B cell (primary cell): ENCODE data around the gene ARHGEF7. TPM values are rescaled to one million over a fixed set of nuclear protein-coding genes. Genes with fewer than 3 reads are reported as not detected.

Experiments
- ATAC-seq: fragments of 200-7000 bp; cut with Tn5 transposase; one replicate; pipeline ENCODE4 v1.10.0; 2021; ENCODE audit warnings: low read depth, mild to moderate bottlenecking, moderate number of reproducible peaks, moderate library complexity
- CTCF ChIA-PET: fragments of 350-600 bp; sonication (Branson Sonifier 250); formaldehyde crosslinking; loops from one replicate; lab custom pipeline; 2021; ENCODE audit warnings: antibody characterized with exemption, inconsistent platforms; lab: Charles Lee
- POLR2A ChIA-PET: fragments of 350-600 bp; sonication (Branson Sonifier 250); formaldehyde crosslinking; loops from one replicate; lab custom pipeline; 2021; ENCODE audit warnings: antibody characterized with exemption; lab: Charles Lee
- DNase-seq: peaks from one replicate; pipeline ENCODE4 v3.0.0; 2013
- H2AFZ ChIP-seq: 2 replicates; pipeline ENCODE4 v1.6.1; 2012; ENCODE audit warnings: mild to moderate bottlenecking, low read depth, low read length; ENCODE audit not compliant: insufficient read depth, poor library complexity, severe bottlenecking
- H3K27ac ChIP-seq, 2 donors: 1 replicate in 1 of 2; 2 replicates in 1 of 2; pipeline ENCODE4 v1.5.1; 2012 to 2013; ENCODE audit warnings: low read length in 2 of 2, mild to moderate bottlenecking in 2 of 2, moderate library complexity in 1 of 2
- H3K27me3 ChIP-seq, 4 experiments: fragments of 200-600 bp in 1 of 4; sonication (generic) in 1 of 4; replicated peaks in 1 of 4; 1 replicate in 2 of 4; 2 replicates in 2 of 4; pipeline versions ENCODE4 v1.6.1 to v1.7.0; 2013 to 2016; ENCODE audit warnings: low read length in 3 of 4, mild to moderate bottlenecking in 2 of 4, mixed read lengths in 1 of 4, moderate library complexity in 1 of 4; ENCODE audit not compliant: insufficient read depth in 4 of 4, control insufficient read depth in 3 of 4; ENCODE audit errors: control extremely low read depth in 1 of 4
- H3K36me3 ChIP-seq, 2 experiments: replicated peaks in 1 of 2; 1 replicate in 1 of 2; 2 replicates in 1 of 2; pipeline versions ENCODE4 v1.6.1 to v1.7.1; 2013; ENCODE audit warnings: low read length in 1 of 2; ENCODE audit not compliant: insufficient read depth in 2 of 2, control insufficient read depth in 1 of 2; ENCODE audit errors: control extremely low read depth in 1 of 2, extremely low read depth in 1 of 2
- H3K4me1 ChIP-seq, 2 donors: fragments of 200-600 bp in 1 of 2; sonication (generic) in 1 of 2; 1 replicate in 1 of 2; 2 replicates in 1 of 2; pipeline versions ENCODE4 v1.5.1 to v1.6.1; 2013 to 2017; ENCODE audit warnings: low read length in 2 of 2; ENCODE audit not compliant: control insufficient read depth in 2 of 2, insufficient read depth in 2 of 2
- H3K4me2 ChIP-seq: replicated peaks from 2 replicates; pipeline ENCODE3; 2012; ENCODE audit warnings: mild to moderate bottlenecking, low read depth, low read length; ENCODE audit not compliant: poor library complexity, severe bottlenecking
- H3K4me3 ChIP-seq, 5 experiments: fragments of 200-600 bp in 1 of 5; sonication (generic) in 1 of 5; 1 replicate in 3 of 5; 2 replicates in 2 of 5; pipeline versions ENCODE4 v1.5.1 to v1.7.0; 2011 to 2016; ENCODE audit warnings: low read length in 4 of 5, mild to moderate bottlenecking in 4 of 5, low read depth in 2 of 5, control low read depth in 1 of 5, moderate library complexity in 1 of 5; ENCODE audit not compliant: insufficient read depth in 1 of 5; ENCODE audit errors: control extremely low read depth in 1 of 5, extremely low read depth in 1 of 5
- H3K79me2 ChIP-seq: fragments of 200-600 bp; sonication (generic); one replicate; pipeline ENCODE4 v1.6.0; 2016; ENCODE audit warnings: low read length; ENCODE audit not compliant: control insufficient read depth, insufficient read depth
- H3K9ac ChIP-seq: fragments of 200-600 bp; sonication (generic); 2 replicates; pipeline ENCODE4 v1.6.1; 2017; ENCODE audit warnings: mild to moderate bottlenecking, low read length, moderate library complexity
- H3K9me3 ChIP-seq, 3 donors: one replicate each; pipeline versions ENCODE4 v1.6.1 to v1.7.1; 2013; ENCODE audit warnings: low read length in 2 of 3; ENCODE audit not compliant: control insufficient read depth in 2 of 3, insufficient read depth in 1 of 3; ENCODE audit errors: control extremely low read depth in 1 of 3
- H4K20me1 ChIP-seq: 2 replicates; pipeline ENCODE4 v1.6.0; 2012; ENCODE audit warnings: mild to moderate bottlenecking, low read length; ENCODE audit not compliant: insufficient read depth, control insufficient read depth, poor library complexity, severe bottlenecking
- H3K27ac Mint-ChIP-seq: one replicate; pipeline ENCODE4 v1.8.0; 2021; ENCODE audit warnings: mixed read lengths
- H3K27me3 Mint-ChIP-seq: one replicate; pipeline ENCODE4 v1.8.0; 2021; ENCODE audit warnings: mixed read lengths
- H3K4me1 Mint-ChIP-seq: one replicate; pipeline ENCODE4 v1.8.0; 2021; ENCODE audit warnings: mixed read lengths
- H3K4me3 Mint-ChIP-seq: one replicate; pipeline ENCODE4 v1.8.0; 2021; ENCODE audit warnings: mixed read lengths
- H3K9me3 Mint-ChIP-seq: one replicate; pipeline ENCODE4 v1.8.0; 2022; ENCODE audit warnings: mixed read lengths; ENCODE audit not compliant: insufficient read depth
- EZH2 ChIP-seq: IDR thresholded peaks from 2 replicates; pipeline ENCODE4 v1.6.1; 2012; ENCODE audit warnings: borderline replicate concordance, low read depth, mild to moderate bottlenecking, moderate library complexity, low read length; ENCODE audit not compliant: insufficient read depth, poor library complexity, severe bottlenecking
- WGBS: methylation state at CpG from one replicate; pipeline ENCODE4 v1.1.5; 2013; ENCODE audit warnings: missing lambda C conversion rate; ENCODE audit not compliant: insufficient coverage; 5-methylcytosine and 5-hydroxymethylcytosine counted together
- intact Hi-C: fragments of 100-400 bp; cut with micrococcal nuclease; formaldehyde crosslinking; loops from one replicate; pipeline ENCODE4 v1.10.0; 2022
- polyA plus RNA-seq: library from polyadenylated mRNA; depleted of rRNA; stranded (reverse); fragments of >200 nt; gene quantifications from 2 replicates; pipeline ENCODE4 v1.2.3, GENCODE V29; 2012
- total RNA-seq, 2 donors: library from RNA; stranded (reverse); fragments of 120-200 nt in 1 of 2; gene quantifications; 1 replicate in 1 of 2; 2 replicates in 1 of 2; pipeline versions ENCODE4 v1.2.3 to v1.2.4, GENCODE V29; 2013 to 2022
- TF ChIP-seq, protein P1 (sequence below): fragments of 200-600 bp; IDR thresholded peaks from one replicate; pipeline ENCODE4 v1.8.0; 2022; ENCODE audit warnings: antibody characterized with exemption, mild to moderate bottlenecking

The ARHGEF7 gene
- total and polyA plus RNA-seq, 2 donors (not counting 1 experiment from before 2014, with no cell fraction given): 62.3 to 125 TPM

DNA sequence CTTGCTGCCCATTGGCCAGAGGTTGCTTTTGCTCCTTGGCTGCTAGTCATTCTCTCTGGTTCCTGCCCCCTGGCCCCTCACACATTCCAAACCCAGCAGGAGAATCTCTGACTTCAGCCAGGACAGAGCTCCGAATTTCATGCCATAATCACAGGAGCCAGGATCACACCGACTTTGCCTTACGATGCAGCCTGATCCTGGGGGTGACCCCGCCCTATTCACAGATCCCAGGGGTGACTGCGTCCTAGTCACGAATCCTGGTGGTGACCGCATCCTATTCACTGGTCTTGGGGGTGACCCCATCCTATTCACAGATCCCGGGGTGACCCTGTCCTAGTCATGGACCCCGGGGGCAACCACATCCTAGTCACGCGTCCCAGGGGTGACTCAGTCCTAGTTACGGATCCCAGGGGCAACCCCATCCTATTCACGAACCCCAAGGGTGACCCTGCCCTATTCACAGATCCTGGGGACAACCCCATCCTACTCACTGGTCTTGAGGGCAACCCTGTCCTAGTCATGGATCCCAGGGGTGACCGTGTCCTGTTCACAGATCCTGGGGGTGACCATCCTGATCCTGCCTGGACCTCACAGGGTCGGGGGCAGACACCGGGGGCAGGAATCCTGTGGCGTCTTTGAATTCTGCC is 198.0 kb downstream of the ARHGEF7 start:
- Histone ChIP-seq H3K4me2 (no peak overlapping the region), H3K36me3 (peaks cover 1 to 20% of the 10 kb centered on the region in 2 experiments), H2AFZ (no peak overlapping the region), H4K20me1 (no peaks in the 10 kb centered on the region), H3K9me3 (peaks cover 0 to 44% (median 3%) of the 10 kb centered on the region in 3 donors), H3K27me3 (no peaks in the 10 kb centered on the region), H3K79me2 (peaks cover 4% of the 10 kb centered on the region), H3K9ac (no peak overlapping the region), H3K4me3 (no peak overlapping the region), H3K4me1 (no peaks in the 10 kb centered on the region), H3K27ac (no peak overlapping the region)
- ChIA-PET CTCF (no interaction called here), POLR2A (no interaction called here)
- DNase-seq: no peak
- 99% methylated on average over 12 of the region's 17 CpGs for WGBS
- no peak overlapping the region for H3K4me3 Mint-ChIP-seq
- peaks cover 4% of the 10 kb centered on the region for H3K9me3 Mint-ChIP-seq
- no peak overlapping the region for H3K27ac Mint-ChIP-seq
- TF ChIP-seq EZH2: no peak
- TF ChIP-seq, protein P1, sequence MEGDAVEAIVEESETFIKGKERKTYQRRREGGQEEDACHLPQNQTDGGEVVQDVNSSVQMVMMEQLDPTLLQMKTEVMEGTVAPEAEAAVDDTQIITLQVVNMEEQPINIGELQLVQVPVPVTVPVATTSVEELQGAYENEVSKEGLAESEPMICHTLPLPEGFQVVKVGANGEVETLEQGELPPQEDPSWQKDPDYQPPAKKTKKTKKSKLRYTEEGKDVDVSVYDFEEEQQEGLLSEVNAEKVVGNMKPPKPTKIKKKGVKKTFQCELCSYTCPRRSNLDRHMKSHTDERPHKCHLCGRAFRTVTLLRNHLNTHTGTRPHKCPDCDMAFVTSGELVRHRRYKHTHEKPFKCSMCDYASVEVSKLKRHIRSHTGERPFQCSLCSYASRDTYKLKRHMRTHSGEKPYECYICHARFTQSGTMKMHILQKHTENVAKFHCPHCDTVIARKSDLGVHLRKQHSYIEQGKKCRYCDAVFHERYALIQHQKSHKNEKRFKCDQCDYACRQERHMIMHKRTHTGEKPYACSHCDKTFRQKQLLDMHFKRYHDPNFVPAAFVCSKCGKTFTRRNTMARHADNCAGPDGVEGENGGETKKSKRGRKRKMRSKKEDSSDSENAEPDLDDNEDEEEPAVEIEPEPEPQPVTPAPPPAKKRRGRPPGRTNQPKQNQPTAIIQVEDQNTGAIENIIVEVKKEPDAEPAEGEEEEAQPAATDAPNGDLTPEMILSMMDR: no peak
- no peaks in the 10 kb centered on the region for H3K27me3 Mint-ChIP-seq
- no peaks in the 10 kb centered on the region for H3K4me1 Mint-ChIP-seq
- no peak for ATAC-seq
- intact Hi-C loops: no loop called here

DNA sequence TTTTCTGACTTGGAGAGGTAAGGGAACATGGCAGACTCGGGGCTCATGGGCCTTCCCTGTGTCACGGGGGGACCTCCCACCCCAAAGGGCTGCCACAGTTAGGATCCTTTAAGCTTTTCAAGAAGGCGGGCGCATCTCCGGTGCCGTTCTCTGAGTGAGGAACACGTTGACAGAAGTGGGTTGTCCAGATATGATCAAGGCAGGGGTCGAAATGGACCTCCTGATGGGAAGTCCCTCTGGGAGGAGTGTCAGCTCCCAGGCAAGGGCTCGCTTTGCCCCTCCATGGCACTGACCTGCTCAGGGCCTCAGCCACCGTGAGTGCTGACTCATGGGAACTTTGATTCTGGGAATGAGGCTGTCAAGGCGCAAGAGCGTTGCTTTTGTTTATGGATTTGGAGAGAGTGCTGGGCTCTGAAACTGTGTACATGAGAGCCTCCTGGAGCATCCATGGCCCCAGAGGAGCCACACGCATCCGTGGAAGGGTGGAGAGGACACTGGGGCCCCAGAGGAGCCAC is 198.9 kb downstream of the ARHGEF7 start:
- ATAC-seq (no peak), DNase-seq (no peak)
- Histone ChIP-seq H3K9ac (no peak overlapping the region), H4K20me1 (no peaks in the 10 kb centered on the region), H3K27ac (no peak overlapping the region), H3K4me1 (no peaks in the 10 kb centered on the region), H3K79me2 (no peaks in the 10 kb centered on the region), H3K9me3 (peaks cover 0 to 37% (median 3%) of the 10 kb centered on the region in 3 donors), H3K4me3 (no peak overlapping the region), H3K36me3 (peaks cover 0 to 13% of the 10 kb centered on the region in 2 experiments), H3K27me3 (no peaks in the 10 kb centered on the region), H2AFZ (no peak overlapping the region), H3K4me2 (no peak overlapping the region)
- Mint-ChIP-seq H3K4me1 (no peaks in the 10 kb centered on the region), H3K9me3 (peaks cover 4% of the 10 kb centered on the region), H3K27me3 (no peaks in the 10 kb centered on the region), H3K4me3 (no peak overlapping the region), H3K27ac (no peak overlapping the region)
- POLR2A ChIA-PET: no interaction called here
- WGBS: 94% methylated on average over 12 of the region's 14 CpGs
- intact Hi-C loops: no loop called here
- CTCF ChIA-PET: no interaction called here
- no peak for TF ChIP-seq EZH2
- TF ChIP-seq, protein P1: no peak
